ENCODE measurements around the gene DZIP1L. TPM values are rescaled to one million over a fixed set of nuclear protein-coding genes. Genes with fewer than 3 reads are reported as not detected.

DZIP1L gene
- total RNA-seq, 1 donor from 2014 or later, result 23.0 TPM

GRCh38 chr3:138068046-138068445, 47.4 kb downstream of the DZIP1L start:
- H3K4me1 Mint-ChIP-seq (ENCODE audit: low read depth), result peaks cover 12% of the 10 kb centered on the region
- H3K27me3 Mint-ChIP-seq (ENCODE audit: low read depth), result no peaks in the 10 kb centered on the region
- no peak overlapping the region for H3K4me3 Mint-ChIP-seq (ENCODE audit: unreplicated experiment)
- no peaks in the 10 kb centered on the region for H3K9me3 Mint-ChIP-seq (ENCODE audit: low read depth)
- no peak for TF ChIP-seq CTCF (IDR thresholded peaks at IDR 0.05)
- H3K27ac Mint-ChIP-seq (ENCODE audit: unreplicated experiment), result no peak overlapping the region
- DNase-seq (ENCODE audit: low spot score), result no peak
- H3K36me3 Mint-ChIP-seq (ENCODE audit: low read depth), result peaks cover 24% of the 10 kb centered on the region

DNA sequence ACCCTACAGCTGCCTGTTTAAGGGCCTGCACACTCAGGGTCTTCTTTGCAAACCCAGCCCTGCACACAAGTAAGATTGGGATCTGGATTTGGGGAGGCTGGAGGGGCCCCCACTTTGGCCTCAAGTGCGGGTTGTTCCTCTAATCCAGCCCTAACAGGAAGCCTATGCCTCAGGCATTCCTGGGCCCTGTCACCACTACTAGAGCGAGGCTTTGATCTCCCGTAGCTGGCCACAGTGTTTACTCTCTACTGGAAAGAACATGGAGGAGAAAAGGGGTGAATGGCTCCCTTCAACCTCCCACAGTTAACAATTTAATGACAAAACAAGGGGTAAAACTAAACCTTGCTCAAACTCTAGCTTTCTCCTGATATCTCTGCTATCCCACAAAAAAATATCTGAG, 48.4 kb downstream of the DZIP1L start:
- H3K4me3 Mint-ChIP-seq (ENCODE audit: unreplicated experiment), result no peak overlapping the region
- H3K27ac Mint-ChIP-seq (ENCODE audit: unreplicated experiment), result no peak overlapping the region
- no peak for DNase-seq (ENCODE audit: low spot score)
- TF ChIP-seq CTCF (IDR thresholded peaks at IDR 0.05), result no peak
- peaks cover 10% of the 10 kb centered on the region for H3K4me1 Mint-ChIP-seq (ENCODE audit: low read depth)
- H3K36me3 Mint-ChIP-seq (ENCODE audit: low read depth), result peaks cover 28% of the 10 kb centered on the region
- no peaks in the 10 kb centered on the region for H3K9me3 Mint-ChIP-seq (ENCODE audit: low read depth)
- no peaks in the 10 kb centered on the region for H3K27me3 Mint-ChIP-seq (ENCODE audit: low read depth)

DNA sequence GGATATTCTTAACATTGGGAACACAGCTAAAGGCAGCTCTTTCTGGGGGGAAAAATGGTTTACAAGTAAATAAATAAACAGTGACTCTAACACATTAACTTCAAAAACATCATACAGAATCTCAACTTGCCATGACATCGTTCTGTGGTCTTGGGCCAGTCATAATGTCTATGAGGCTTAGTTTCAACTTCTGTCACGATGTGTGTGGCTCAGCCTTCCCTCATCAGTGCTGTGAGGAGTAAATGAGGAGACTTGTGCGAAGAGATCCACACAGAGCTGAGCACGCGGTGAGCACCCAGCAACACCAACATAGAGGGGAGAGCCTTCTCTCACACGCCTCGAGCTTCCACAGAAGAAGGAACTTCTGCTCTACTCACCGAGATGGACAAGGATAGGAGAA, 49.0 kb downstream of the DZIP1L start:
- Mint-ChIP-seq H3K27ac (ENCODE audit: unreplicated experiment) (no peak overlapping the region), H3K36me3 (ENCODE audit: low read depth) (peaks cover 30% of the 10 kb centered on the region), H3K27me3 (ENCODE audit: low read depth) (no peaks in the 10 kb centered on the region), H3K9me3 (ENCODE audit: low read depth) (no peaks in the 10 kb centered on the region), H3K4me3 (ENCODE audit: unreplicated experiment) (no peak overlapping the region), H3K4me1 (ENCODE audit: low read depth) (peaks cover 14% of the 10 kb centered on the region)
- no peak for TF ChIP-seq CTCF (IDR thresholded peaks at IDR 0.05)
- no peak for DNase-seq (ENCODE audit: low spot score)

- H3K4me3 Mint-ChIP-seq (ENCODE audit: unreplicated experiment), result no peak overlapping the region
- peaks cover 33% of the 10 kb centered on the region for H3K36me3 Mint-ChIP-seq (ENCODE audit: low read depth)
- peaks cover 18% of the 10 kb centered on the region for H3K4me1 Mint-ChIP-seq (ENCODE audit: low read depth)
- H3K9me3 Mint-ChIP-seq (ENCODE audit: low read depth), result no peaks in the 10 kb centered on the region
- no peaks in the 10 kb centered on the region for H3K27me3 Mint-ChIP-seq (ENCODE audit: low read depth)
- no peak for DNase-seq (ENCODE audit: low spot score)
- no peak for TF ChIP-seq CTCF (IDR thresholded peaks at IDR 0.05)
- H3K27ac Mint-ChIP-seq (ENCODE audit: unreplicated experiment), result no peak overlapping the region
Observed at GRCh38 chr3:138065949-138066348, 49.5 kb downstream of the DZIP1L start.

DNA sequence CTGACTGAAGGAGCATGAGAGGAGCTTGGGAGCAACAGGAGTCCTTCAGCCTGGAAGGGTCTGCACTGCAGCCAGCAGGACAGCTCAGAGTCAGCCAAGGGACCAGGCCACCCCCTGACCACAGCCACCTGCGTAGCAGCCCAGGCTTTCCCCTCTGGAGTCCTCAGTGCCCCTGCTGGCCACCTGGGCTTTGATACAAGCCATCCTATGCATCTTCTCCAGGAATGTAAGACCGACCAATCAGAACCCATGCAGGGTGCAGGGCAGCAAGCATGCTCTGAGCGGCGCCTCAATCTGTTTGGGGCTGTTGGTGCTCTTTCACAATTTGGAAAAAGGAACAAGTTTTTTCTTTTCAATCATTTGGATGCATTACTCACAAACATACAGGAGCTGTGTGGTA, 52.0 kb downstream of the DZIP1L start:
- peaks cover 16% of the 10 kb centered on the region for H3K4me1 Mint-ChIP-seq (ENCODE audit: low read depth)
- no peak for DNase-seq (ENCODE audit: low spot score)
- no peak overlapping the region for H3K4me3 Mint-ChIP-seq (ENCODE audit: unreplicated experiment)
- H3K9me3 Mint-ChIP-seq (ENCODE audit: low read depth), result no peaks in the 10 kb centered on the region
- no peak overlapping the region for H3K27ac Mint-ChIP-seq (ENCODE audit: unreplicated experiment)
- H3K27me3 Mint-ChIP-seq (ENCODE audit: low read depth), result no peaks in the 10 kb centered on the region
- no peak for TF ChIP-seq CTCF (IDR thresholded peaks at IDR 0.05)
- H3K36me3 Mint-ChIP-seq (ENCODE audit: low read depth), result peaks cover 36% of the 10 kb centered on the region
